B cell (primary cell): ENCODE measurements around the gene NEK11. TPM values are rescaled to one million over a fixed set of nuclear protein-coding genes. Genes with fewer than 3 reads are reported as not detected.

Experiments used
- ATAC-seq: fragments of 200-7000 bp; cut with Tn5 transposase; one replicate; pipeline ENCODE4 v1.10.0; 2021; ENCODE audit warnings: low read depth, mild to moderate bottlenecking, moderate number of reproducible peaks, moderate library complexity
- CTCF ChIA-PET: fragments of 350-600 bp; sonication (Branson Sonifier 250); formaldehyde crosslinking; loops from one replicate; lab custom pipeline; 2021; ENCODE audit warnings: antibody characterized with exemption, inconsistent platforms; lab: Charles Lee
- POLR2A ChIA-PET: fragments of 350-600 bp; sonication (Branson Sonifier 250); formaldehyde crosslinking; loops from one replicate; lab custom pipeline; 2021; ENCODE audit warnings: antibody characterized with exemption; lab: Charles Lee
- DNase-seq: peaks from one replicate; pipeline ENCODE4 v3.0.0; 2013
- H2AFZ ChIP-seq: 2 replicates; pipeline ENCODE4 v1.6.1; 2012; ENCODE audit warnings: mild to moderate bottlenecking, low read depth, low read length; ENCODE audit not compliant: insufficient read depth, poor library complexity, severe bottlenecking
- H3K27ac ChIP-seq, 2 donors: 1 replicate in 1 of 2; 2 replicates in 1 of 2; pipeline ENCODE4 v1.5.1; 2012 to 2013; ENCODE audit warnings: low read length in 2 of 2, mild to moderate bottlenecking in 2 of 2, moderate library complexity in 1 of 2
- H3K27me3 ChIP-seq, 4 experiments: fragments of 200-600 bp in 1 of 4; sonication (generic) in 1 of 4; replicated peaks in 1 of 4; 1 replicate in 2 of 4; 2 replicates in 2 of 4; pipeline versions ENCODE4 v1.6.1 to v1.7.0; 2013 to 2016; ENCODE audit warnings: low read length in 3 of 4, mild to moderate bottlenecking in 2 of 4, mixed read lengths in 1 of 4, moderate library complexity in 1 of 4; ENCODE audit not compliant: insufficient read depth in 4 of 4, control insufficient read depth in 3 of 4; ENCODE audit errors: control extremely low read depth in 1 of 4
- H3K36me3 ChIP-seq, 2 experiments: replicated peaks in 1 of 2; 1 replicate in 1 of 2; 2 replicates in 1 of 2; pipeline versions ENCODE4 v1.6.1 to v1.7.1; 2013; ENCODE audit warnings: low read length in 1 of 2; ENCODE audit not compliant: insufficient read depth in 2 of 2, control insufficient read depth in 1 of 2; ENCODE audit errors: control extremely low read depth in 1 of 2, extremely low read depth in 1 of 2
- H3K4me1 ChIP-seq, 2 donors: fragments of 200-600 bp in 1 of 2; sonication (generic) in 1 of 2; 1 replicate in 1 of 2; 2 replicates in 1 of 2; pipeline versions ENCODE4 v1.5.1 to v1.6.1; 2013 to 2017; ENCODE audit warnings: low read length in 2 of 2; ENCODE audit not compliant: control insufficient read depth in 2 of 2, insufficient read depth in 2 of 2
- H3K4me2 ChIP-seq: replicated peaks from 2 replicates; pipeline ENCODE3; 2012; ENCODE audit warnings: mild to moderate bottlenecking, low read depth, low read length; ENCODE audit not compliant: poor library complexity, severe bottlenecking
- H3K4me3 ChIP-seq, 5 experiments: fragments of 200-600 bp in 1 of 5; sonication (generic) in 1 of 5; 1 replicate in 3 of 5; 2 replicates in 2 of 5; pipeline versions ENCODE4 v1.5.1 to v1.7.0; 2011 to 2016; ENCODE audit warnings: low read length in 4 of 5, mild to moderate bottlenecking in 4 of 5, low read depth in 2 of 5, control low read depth in 1 of 5, moderate library complexity in 1 of 5; ENCODE audit not compliant: insufficient read depth in 1 of 5; ENCODE audit errors: control extremely low read depth in 1 of 5, extremely low read depth in 1 of 5
- H3K79me2 ChIP-seq: fragments of 200-600 bp; sonication (generic); one replicate; pipeline ENCODE4 v1.6.0; 2016; ENCODE audit warnings: low read length; ENCODE audit not compliant: control insufficient read depth, insufficient read depth
- H3K9ac ChIP-seq: fragments of 200-600 bp; sonication (generic); 2 replicates; pipeline ENCODE4 v1.6.1; 2017; ENCODE audit warnings: mild to moderate bottlenecking, low read length, moderate library complexity
- H3K9me3 ChIP-seq, 3 donors: one replicate each; pipeline versions ENCODE4 v1.6.1 to v1.7.1; 2013; ENCODE audit warnings: low read length in 2 of 3; ENCODE audit not compliant: control insufficient read depth in 2 of 3, insufficient read depth in 1 of 3; ENCODE audit errors: control extremely low read depth in 1 of 3
- H4K20me1 ChIP-seq: 2 replicates; pipeline ENCODE4 v1.6.0; 2012; ENCODE audit warnings: mild to moderate bottlenecking, low read length; ENCODE audit not compliant: insufficient read depth, control insufficient read depth, poor library complexity, severe bottlenecking
- H3K27ac Mint-ChIP-seq: one replicate; pipeline ENCODE4 v1.8.0; 2021; ENCODE audit warnings: mixed read lengths
- H3K27me3 Mint-ChIP-seq: one replicate; pipeline ENCODE4 v1.8.0; 2021; ENCODE audit warnings: mixed read lengths
- H3K4me1 Mint-ChIP-seq: one replicate; pipeline ENCODE4 v1.8.0; 2021; ENCODE audit warnings: mixed read lengths
- H3K4me3 Mint-ChIP-seq: one replicate; pipeline ENCODE4 v1.8.0; 2021; ENCODE audit warnings: mixed read lengths
- H3K9me3 Mint-ChIP-seq: one replicate; pipeline ENCODE4 v1.8.0; 2022; ENCODE audit warnings: mixed read lengths; ENCODE audit not compliant: insufficient read depth
- EZH2 ChIP-seq: IDR thresholded peaks from 2 replicates; pipeline ENCODE4 v1.6.1; 2012; ENCODE audit warnings: borderline replicate concordance, low read depth, mild to moderate bottlenecking, moderate library complexity, low read length; ENCODE audit not compliant: insufficient read depth, poor library complexity, severe bottlenecking
- WGBS: methylation state at CpG from one replicate; pipeline ENCODE4 v1.1.5; 2013; ENCODE audit warnings: missing lambda C conversion rate; ENCODE audit not compliant: insufficient coverage; 5-methylcytosine and 5-hydroxymethylcytosine counted together
- intact Hi-C: fragments of 100-400 bp; cut with micrococcal nuclease; formaldehyde crosslinking; loops from one replicate; pipeline ENCODE4 v1.10.0; 2022
- polyA plus RNA-seq: library from polyadenylated mRNA; depleted of rRNA; stranded (reverse); fragments of >200 nt; gene quantifications from 2 replicates; pipeline ENCODE4 v1.2.3, GENCODE V29; 2012
- total RNA-seq, 2 donors: library from RNA; stranded (reverse); fragments of 120-200 nt in 1 of 2; gene quantifications; 1 replicate in 1 of 2; 2 replicates in 1 of 2; pipeline versions ENCODE4 v1.2.3 to v1.2.4, GENCODE V29; 2013 to 2022
- TF ChIP-seq, protein P1 (sequence below): fragments of 200-600 bp; IDR thresholded peaks from one replicate; pipeline ENCODE4 v1.8.0; 2022; ENCODE audit warnings: antibody characterized with exemption, mild to moderate bottlenecking

Gene NEK11
- total and polyA plus RNA-seq, 2 donors (not counting 1 experiment from before 2014, with no cell fraction given), result 1.00 to 7.7 TPM

DNA sequence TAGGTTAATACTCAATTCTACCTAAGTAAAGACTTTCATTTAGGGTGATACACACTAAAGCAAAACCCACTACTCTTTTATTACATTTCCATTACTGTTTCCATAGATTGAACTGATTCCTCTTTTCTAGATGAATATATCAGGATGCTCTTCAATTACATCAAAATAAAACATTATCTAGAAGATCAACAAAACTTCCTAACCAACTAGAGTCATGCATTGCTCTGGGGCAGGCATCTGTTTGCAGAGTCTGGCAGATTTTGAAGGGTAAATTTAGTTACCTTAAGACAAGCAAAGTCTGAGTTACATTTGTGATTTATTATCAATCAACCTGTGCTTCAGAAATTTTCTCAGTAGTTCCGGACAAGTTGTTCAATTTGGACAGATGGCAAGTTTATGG, 117.1 kb downstream of the NEK11 start:
- H3K4me3 ChIP-seq, result no peak overlapping the region
- H3K9ac ChIP-seq, result no peak overlapping the region
- no peak overlapping the region for H2AFZ ChIP-seq
- H3K9me3 ChIP-seq, result no peaks in the 10 kb centered on the region
- no peaks in the 10 kb centered on the region for H3K27me3 Mint-ChIP-seq
- no peaks in the 10 kb centered on the region for H3K27me3 ChIP-seq
- no peaks in the 10 kb centered on the region for H3K79me2 ChIP-seq
- H3K4me2 ChIP-seq, result no peak overlapping the region
- no peak overlapping the region for H3K27ac Mint-ChIP-seq
- no CpG with 5 or more reads among the region's 1 CpG for WGBS
- no peaks in the 10 kb centered on the region for H3K4me1 ChIP-seq
- H3K4me3 Mint-ChIP-seq, result no peak overlapping the region
- no peak for ATAC-seq
- peaks cover 4% of the 10 kb centered on the region for H3K9me3 Mint-ChIP-seq
- no peaks in the 10 kb centered on the region for H3K36me3 ChIP-seq
- H3K4me1 Mint-ChIP-seq, result no peaks in the 10 kb centered on the region
- H4K20me1 ChIP-seq, result no peaks in the 10 kb centered on the region
- intact Hi-C loops, result no loop called here
- no peak for DNase-seq
- ChIA-PET CTCF (no interaction called here), POLR2A (no interaction called here)
- no peak overlapping the region for H3K27ac ChIP-seq
- TF ChIP-seq, protein P1, sequence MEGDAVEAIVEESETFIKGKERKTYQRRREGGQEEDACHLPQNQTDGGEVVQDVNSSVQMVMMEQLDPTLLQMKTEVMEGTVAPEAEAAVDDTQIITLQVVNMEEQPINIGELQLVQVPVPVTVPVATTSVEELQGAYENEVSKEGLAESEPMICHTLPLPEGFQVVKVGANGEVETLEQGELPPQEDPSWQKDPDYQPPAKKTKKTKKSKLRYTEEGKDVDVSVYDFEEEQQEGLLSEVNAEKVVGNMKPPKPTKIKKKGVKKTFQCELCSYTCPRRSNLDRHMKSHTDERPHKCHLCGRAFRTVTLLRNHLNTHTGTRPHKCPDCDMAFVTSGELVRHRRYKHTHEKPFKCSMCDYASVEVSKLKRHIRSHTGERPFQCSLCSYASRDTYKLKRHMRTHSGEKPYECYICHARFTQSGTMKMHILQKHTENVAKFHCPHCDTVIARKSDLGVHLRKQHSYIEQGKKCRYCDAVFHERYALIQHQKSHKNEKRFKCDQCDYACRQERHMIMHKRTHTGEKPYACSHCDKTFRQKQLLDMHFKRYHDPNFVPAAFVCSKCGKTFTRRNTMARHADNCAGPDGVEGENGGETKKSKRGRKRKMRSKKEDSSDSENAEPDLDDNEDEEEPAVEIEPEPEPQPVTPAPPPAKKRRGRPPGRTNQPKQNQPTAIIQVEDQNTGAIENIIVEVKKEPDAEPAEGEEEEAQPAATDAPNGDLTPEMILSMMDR, result no peak
- TF ChIP-seq EZH2, result no peak

DNA sequence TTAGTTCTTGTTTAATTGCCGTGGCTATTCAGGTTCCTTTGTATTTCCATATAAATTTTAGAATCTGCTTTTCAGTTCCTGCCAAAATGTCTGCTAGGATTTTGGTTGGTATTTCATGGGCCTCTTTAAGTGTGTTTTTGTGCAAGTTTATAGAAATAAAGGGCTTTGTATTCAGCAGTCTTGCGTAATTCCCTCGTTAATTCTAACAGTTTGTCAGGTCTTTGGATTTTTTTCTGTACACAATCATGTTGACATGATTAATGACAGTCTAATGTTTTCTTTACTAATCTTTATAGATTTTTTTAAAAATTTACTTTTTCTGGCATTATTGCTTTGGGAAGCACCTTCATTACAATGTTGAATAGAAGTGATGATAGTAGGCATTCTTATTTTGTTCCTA, 120.9 kb downstream of the NEK11 start:
- Histone ChIP-seq H3K4me3 (no peak overlapping the region), H2AFZ (no peak overlapping the region), H3K27ac (no peak overlapping the region), H3K9ac (no peak overlapping the region), H3K4me1 (no peaks in the 10 kb centered on the region), H3K36me3 (no peaks in the 10 kb centered on the region), H3K9me3 (no peaks in the 10 kb centered on the region), H3K4me2 (no peak overlapping the region), H4K20me1 (no peaks in the 10 kb centered on the region), H3K27me3 (no peaks in the 10 kb centered on the region), H3K79me2 (no peaks in the 10 kb centered on the region)
- DNase-seq (no peak), ATAC-seq (no peak)
- Mint-ChIP-seq H3K9me3 (peaks cover 2% of the 10 kb centered on the region), H3K27me3 (no peaks in the 10 kb centered on the region), H3K27ac (no peak overlapping the region), H3K4me3 (no peak overlapping the region), H3K4me1 (no peaks in the 10 kb centered on the region)
- no CpG with 5 or more reads among the region's 3 CpGs for WGBS
- intact Hi-C loops, result no loop called here
- ChIA-PET POLR2A (no interaction called here), CTCF (no interaction called here)
- no peak for TF ChIP-seq EZH2
- TF ChIP-seq, protein P1, result no peak
